ENCODE measurements around the gene IFNLR1. TPM values are rescaled to one million over a fixed set of nuclear protein-coding genes. Genes with fewer than 3 reads are reported as not detected.

Gene IFNLR1
- total and polyA plus RNA-seq, 9 of the 15 experiments (the other 6 are each of a cell fraction or from before 2014, with no cell fraction given) = not detected

DNA sequence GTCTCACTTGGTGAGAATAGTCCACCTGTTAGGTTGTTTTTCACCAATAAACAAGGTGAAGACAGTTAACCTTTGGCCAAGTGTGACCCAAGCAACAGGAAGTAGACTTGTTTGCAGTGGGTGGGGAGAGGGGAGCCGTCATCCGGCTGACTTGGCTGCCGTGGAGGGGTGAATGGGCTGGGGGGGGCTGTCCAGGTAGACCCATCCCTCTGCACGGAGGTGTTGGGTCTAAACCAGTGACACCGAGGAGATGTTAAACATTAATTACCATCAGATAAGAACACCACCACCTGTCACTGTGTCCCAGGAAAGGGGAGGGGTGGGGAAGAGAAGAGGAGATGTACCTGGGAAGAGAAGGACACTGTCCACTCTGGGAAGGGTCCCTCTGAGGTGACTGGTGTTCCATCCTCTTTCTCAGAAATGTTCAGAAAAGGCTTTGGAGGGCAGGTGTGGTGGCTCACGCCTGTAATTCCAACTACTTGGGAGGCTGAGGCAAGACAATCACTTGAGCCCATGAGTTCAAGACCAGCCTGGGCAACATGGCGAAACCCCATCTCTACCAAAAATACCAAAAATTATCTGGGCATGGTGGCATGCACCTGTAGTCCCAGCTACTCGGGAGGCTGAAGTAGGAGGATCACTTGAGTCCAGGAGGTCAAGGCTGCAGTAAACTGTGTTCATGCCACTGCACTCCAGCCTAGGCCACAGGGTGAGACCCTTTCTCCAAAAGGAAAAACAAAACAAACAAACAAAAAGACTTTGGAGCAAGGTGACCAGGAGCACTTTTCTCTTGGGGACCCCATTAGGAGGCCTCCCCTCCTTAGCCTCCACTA is 68.5 kb downstream of the IFNLR1 start:
- no peaks in the 10 kb centered on the region for H3K79me2 ChIP-seq (ENCODE audit: control insufficient read depth, insufficient read depth, low read length)
- no TSS peak for BruUV-seq (replicated peaks)
- no peak overlapping the region for H3K27ac ChIP-seq (ENCODE audit: extremely low read depth, low read depth, low read length)
- no peak for FAIRE-seq
- ChIA-PET POLR2A (interaction anchor here (1.0 kb wide), 1 partner anchor 19 kb away, joined by 3 read pairs; no protein-coding TSS in a partner anchor), CTCF (ENCODE audit: low intra/inter-chr PET ratio) (no interaction called here)
- peaks cover 9% of the 10 kb centered on the region for H4K20me1 ChIP-seq (replicated peaks; ENCODE audit: control insufficient read depth, insufficient read depth, low read length)
- intact Hi-C loops (cut with micrococcal nuclease) (no loop called here), in situ Hi-C loops (cut with MboI) (no loop called here)
- H3K4me3 ChIP-seq = no peak overlapping the region
- H3K27me3 ChIP-seq (ENCODE audit: control insufficient read depth in 2 of 2, insufficient read depth in 2 of 2, low read length in 2 of 2) = peaks cover 32 to 86% of the 10 kb centered on the region in 2 experiments
- no peaks in the 10 kb centered on the region for H3K9me3 ChIP-seq (replicated peaks; ENCODE audit: control insufficient read depth, insufficient read depth, low read depth, low read length)
- no peak for DNase-seq (ENCODE audit: extremely low read depth in 1 of 4, low spot score in 3 of 4)
- H2AFZ ChIP-seq (ENCODE audit: low read depth, low read length) = no peak overlapping the region
- no peak overlapping the region for H3K9ac ChIP-seq (ENCODE audit: insufficient read depth in 1 of 2, low read depth in 2 of 2, low read length in 2 of 2)
- TF ChIP-seq CBFA2T2 (conservative IDR thresholded peaks at IDR 0.05) (no peak), DDX20 (tag; IDR thresholded peaks at IDR 0.05; ENCODE audit: low read depth) (no peak), SMAD3 (CRISPR knock-in tag; conservative IDR thresholded peaks at IDR 0.05) (no peak)
- H3K9me1 ChIP-seq (ENCODE audit: control insufficient read depth, insufficient read depth, low read length) = no peaks in the 10 kb centered on the region
- H3K36me3 ChIP-seq (ENCODE audit: control insufficient read depth, insufficient read depth, low read length) = no peaks in the 10 kb centered on the region
- ATAC-seq = no peak
- WGBS (ENCODE audit: insufficient coverage, low coverage, missing lambda C conversion rate) = 2% methylated on average over 7 of the region's 8 CpGs
- no peak overlapping the region for H3K4me2 ChIP-seq (ENCODE audit: insufficient read depth, low read length)
- no peaks in the 10 kb centered on the region; a peak in 1 of 5 replicates for H3K4me1 ChIP-seq (replicated peaks in 1 of 2; ENCODE audit: control insufficient read depth in 2 of 2, insufficient read depth in 2 of 2, low read length in 2 of 2)

DNA sequence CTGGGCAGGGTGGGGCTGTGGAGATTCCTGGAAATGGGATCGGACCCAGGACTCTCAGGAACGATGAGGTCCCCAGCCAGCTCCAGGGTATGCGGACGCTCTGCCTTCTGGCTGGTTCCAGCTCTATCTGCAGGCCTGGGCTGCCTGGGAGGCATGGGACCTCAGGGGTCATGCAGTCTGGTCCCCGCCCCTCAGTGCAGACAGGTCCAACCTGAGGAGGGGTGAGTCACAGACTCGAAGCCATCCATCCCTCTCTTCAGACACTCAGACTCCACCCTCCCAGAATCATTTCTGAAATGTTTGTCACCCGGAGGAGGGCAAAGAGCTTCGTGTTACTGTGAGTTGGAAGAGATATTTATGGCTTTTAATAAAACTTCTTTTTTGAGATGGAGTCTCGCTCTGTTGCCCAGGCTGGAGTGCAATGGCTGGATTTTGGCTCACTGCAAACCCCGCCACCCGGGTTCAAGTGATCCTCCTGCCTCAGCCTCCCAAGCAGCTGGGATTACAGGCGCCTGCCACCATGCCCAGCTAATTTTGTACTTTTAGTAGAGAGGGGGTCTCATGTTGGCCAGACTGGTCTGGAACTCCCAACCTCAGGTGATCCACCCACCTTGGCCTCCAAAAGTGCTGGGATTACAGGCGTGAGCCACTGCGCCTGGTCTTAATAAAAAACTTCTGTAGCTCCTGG is 69.2 kb downstream of the IFNLR1 start:
- Histone ChIP-seq H3K36me3 (ENCODE audit: control insufficient read depth, insufficient read depth, low read length) (no peaks in the 10 kb centered on the region), H3K27me3 (ENCODE audit: control insufficient read depth in 2 of 2, insufficient read depth in 2 of 2, low read length in 2 of 2) (peaks cover 34 to 86% of the 10 kb centered on the region in 2 experiments), H2AFZ (ENCODE audit: low read depth, low read length) (no peak overlapping the region), H3K9me3 (replicated peaks; ENCODE audit: control insufficient read depth, insufficient read depth, low read depth, low read length) (no peaks in the 10 kb centered on the region), H3K9ac (ENCODE audit: insufficient read depth in 1 of 2, low read depth in 2 of 2, low read length in 2 of 2) (no peak overlapping the region), H3K9me1 (ENCODE audit: control insufficient read depth, insufficient read depth, low read length) (no peaks in the 10 kb centered on the region), H3K4me3 (no peak overlapping the region), H3K4me1 (replicated peaks in 1 of 2; ENCODE audit: control insufficient read depth in 2 of 2, insufficient read depth in 2 of 2, low read length in 2 of 2) (no peaks in the 10 kb centered on the region; a peak in 1 of 5 replicates), H4K20me1 (replicated peaks; ENCODE audit: control insufficient read depth, insufficient read depth, low read length) (peaks cover 9% of the 10 kb centered on the region), H3K27ac (ENCODE audit: extremely low read depth, low read depth, low read length) (no peak overlapping the region), H3K4me2 (ENCODE audit: insufficient read depth, low read length) (no peak overlapping the region), H3K79me2 (ENCODE audit: control insufficient read depth, insufficient read depth, low read length) (no peaks in the 10 kb centered on the region)
- ATAC-seq (peak; percentile 39; the same call in 1 of the 3 replicates), FAIRE-seq (no peak), DNase-seq (ENCODE audit: extremely low read depth in 1 of 4, low spot score in 3 of 4) (no peak)
- ChIA-PET CTCF (ENCODE audit: low intra/inter-chr PET ratio) (no interaction called here), POLR2A (interaction anchor here (1.0 kb wide), 1 partner anchor 18 kb away, joined by 3 read pairs; no protein-coding TSS in a partner anchor)
- intact Hi-C loops (cut with micrococcal nuclease) (no loop called here), in situ Hi-C loops (cut with MboI) (no loop called here)
- 0 out of 2 replicates have a peak, but pooled peaks have one; percentile 39 for TF ChIP-seq FOSL1 (tag; conservative IDR thresholded peaks at IDR 0.05)
- no peak for TF ChIP-seq ZNF354B (CRISPR knock-in tag; IDR thresholded peaks at IDR 0.05)
- no TSS peak for BruUV-seq (replicated peaks)
- 6% methylated on average over 14 of the region's 14 CpGs for WGBS (ENCODE audit: insufficient coverage, low coverage, missing lambda C conversion rate)

All from K562 (cell line).